Pancreas (tissue), 10 donors: ENCODE results near the gene RBP7. TPM values are rescaled to one million over a fixed set of nuclear protein-coding genes. Genes with fewer than 3 reads are reported as not detected.

Source experiments
- ATAC-seq, 4 donors: fragments of 200-7000 bp; cut with Tn5 transposase; one replicate each; pipeline versions ENCODE4 v1.8.0 to v1.9.1; 2020; ENCODE audit warnings: mild to moderate bottlenecking in 4 of 4, moderate library complexity in 4 of 4
- DNase-seq, 6 donors: peaks; one replicate each; pipeline ENCODE4 v3.0.0-alpha.2; 2020
- FAIRE-seq: peaks from 2 replicates; lab custom pipeline; 2012; peaks lifted over from hg19 to GRCh38; lab: Jason Lieb, UNC
- H3K27ac ChIP-seq, 4 donors: fragments of 200-600 bp; sonication (generic); 1 replicate in 3 of 4; 2 replicates in 1 of 4; pipeline versions ENCODE4 v1.5.0 to v1.8.0; 2020
- H3K27me3 ChIP-seq, 4 donors: fragments of 200-600 bp; one replicate each; pipeline ENCODE4 v1.8.0; 2021
- H3K36me3 ChIP-seq, 3 donors: fragments of 200-600 bp; sonication (generic) in 1 of 3; one replicate each; pipeline versions ENCODE4 v1.5.0 to v1.8.0; 2020 to 2021
- H3K4me1 ChIP-seq, 3 donors: fragments of 200-600 bp; one replicate each; pipeline ENCODE4 v1.8.0; 2021
- H3K4me3 ChIP-seq, 4 donors: fragments of 200-600 bp; sonication (generic) in 2 of 4; one replicate each; pipeline versions ENCODE4 v1.5.0 to v1.8.0; 2020 to 2021
- H3K9me3 ChIP-seq, 4 donors: fragments of 200-600 bp; one replicate each; pipeline ENCODE4 v1.8.0; 2021
- CTCF ChIP-seq, 4 donors: fragments of 200-600 bp; sonication (generic) in 3 of 4; IDR thresholded peaks; one replicate each; pipeline versions ENCODE4 v1.5.0 to v1.8.0; 2021; ENCODE audit warnings: antibody characterized with exemption in 4 of 4
- WGBS, 2 donors: extraction: QIAGEN DNeasy Blood & Tissue Kit; methylation state at CpG; one replicate each; pipeline ENCODE4 v1.1.7; 2013; 5-methylcytosine and 5-hydroxymethylcytosine counted together
- intact Hi-C, 3 donors: fragments of 100-400 bp; cut with DNase I; formaldehyde crosslinking; loops; one replicate each; pipeline versions ENCODE4 v1.11.1 to v1.14.2; 2022
- polyA plus RNA-seq, 2 donors: library from polyadenylated mRNA; stranded (reverse); fragments of 200-250 nt; gene quantifications; one replicate each; pipeline ENCODE4 v1.2.3, GENCODE V29; 2013
- total RNA-seq, 6 donors: library from RNA; stranded (reverse); fragmentation: NEBNext Ultra II Directional in 4 of 6; extraction: Animal tissue kit (Norgen Biotek cat#: 25700) in 4 of 6; gene quantifications; one replicate each; pipeline versions ENCODE4 v1.2.1 to v1.2.4, GENCODE V29; 2021 to 2023
- donor health status: healthy with polysubstance abuse.
- donor health status: DM: no; HTN: no; CAD: no; lungs with moderate emphysema.
- donor health status: DM: no; HTN: no; CAD: no.
- donor health status: control.
- donor health status: control.
- donor health status: Bipolar disorder and iron deficiency.
- donor health status: DM: yes; HTN: yes; CAD: no.
- donor health status: DM: no; HTN: no; CAD: no.
- donor health status: DM: no; HTN: no; CAD: no.
- donor health status: DM: yes; HTN: yes; CAD: no.

Gene RBP7
- total and polyA plus RNA-seq, 8 donors = 0.76 to 17.4 (median 2.5) TPM

GRCh38 chr1:10050611-10051010, 53.6 kb downstream of the RBP7 start:
- Histone ChIP-seq H3K27me3 (no peaks in the 10 kb centered on the region), H3K4me3 (no peak overlapping the region), H3K36me3 (no peaks in the 10 kb centered on the region), H3K27ac (no peak overlapping the region), H3K9me3 (no peaks in the 10 kb centered on the region), H3K4me1 (peaks cover 11 to 22% (median 17%) of the 10 kb centered on the region in 3 donors)
- DNase-seq = no peak
- intact Hi-C loops = no loop called here
- 67 to 70% methylated on average over 3 of the region's 3 CpGs for WGBS, 2 donors
- no peak for FAIRE-seq
- no peak for ATAC-seq
- no peak for TF ChIP-seq CTCF (IDR thresholded peaks at IDR 0.05)

- intact Hi-C loops = no loop called here
- FAIRE-seq (no peak), ATAC-seq (no peak), DNase-seq (no peak)
- no peak overlapping the region for H3K4me3 ChIP-seq
- H3K27me3 ChIP-seq = no peaks in the 10 kb centered on the region
- WGBS, 2 donors = 94 to 97% methylated on average over 1 of the region's 1 CpG
- H3K27ac ChIP-seq = no peak overlapping the region
- H3K4me1 ChIP-seq = peaks cover 10 to 22% (median 10%) of the 10 kb centered on the region in 3 donors
- H3K9me3 ChIP-seq = no peaks in the 10 kb centered on the region
- H3K36me3 ChIP-seq = no peaks in the 10 kb centered on the region
- TF ChIP-seq CTCF (IDR thresholded peaks at IDR 0.05) = no peak
Measured at GRCh38 chr1:10051656-10052055, 54.6 kb downstream of the RBP7 start.

- DNase-seq = no peak
- Histone ChIP-seq H3K27me3 (no peaks in the 10 kb centered on the region), H3K9me3 (no peaks in the 10 kb centered on the region), H3K27ac (no peak overlapping the region), H3K4me3 (no peak overlapping the region), H3K4me1 (peaks cover 10 to 20% (median 14%) of the 10 kb centered on the region in 3 donors), H3K36me3 (no peaks in the 10 kb centered on the region)
- intact Hi-C loops = no loop called here
- WGBS, 2 donors = 81 to 93% methylated on average over 4 of the region's 4 CpGs
- FAIRE-seq = no peak
- no peak for ATAC-seq
- TF ChIP-seq CTCF (IDR thresholded peaks at IDR 0.05) = no peak
Measured at GRCh38 chr1:10052347-10052746, 55.3 kb downstream of the RBP7 start.

GRCh38 chr1:10054465-10054864, 57.4 kb downstream of the RBP7 start:
- ATAC-seq (no peak), FAIRE-seq (no peak), DNase-seq (no peak)
- WGBS, 2 donors = 90 to 96% methylated on average over 2 of the region's 2 CpGs
- H3K36me3 ChIP-seq = no peaks in the 10 kb centered on the region
- H3K4me1 ChIP-seq = peaks cover 12 to 22% (median 14%) of the 10 kb centered on the region in 3 donors
- H3K27me3 ChIP-seq = no peaks in the 10 kb centered on the region
- no peak for TF ChIP-seq CTCF (IDR thresholded peaks at IDR 0.05)
- H3K27ac ChIP-seq = no peak overlapping the region
- intact Hi-C loops = no loop called here
- no peak overlapping the region for H3K4me3 ChIP-seq
- no peaks in the 10 kb centered on the region for H3K9me3 ChIP-seq

GRCh38 chr1:10056599-10056987, 59.6 kb downstream of the RBP7 start:
- no peak for DNase-seq
- no peaks in the 10 kb centered on the region for H3K9me3 ChIP-seq
- H3K36me3 ChIP-seq = no peaks in the 10 kb centered on the region
- no peak for TF ChIP-seq CTCF (IDR thresholded peaks at IDR 0.05)
- peaks cover 12 to 22% (median 14%) of the 10 kb centered on the region in 3 donors for H3K4me1 ChIP-seq
- ATAC-seq = peak; percentile 8 to 22 (median 13)
- peak overlapping the region in 3 of 4 donors; percentile 51 to 87 (median 83) for H3K27ac ChIP-seq
- no peak for FAIRE-seq
- H3K27me3 ChIP-seq = no peaks in the 10 kb centered on the region
- WGBS, 2 donors = 46 to 51% methylated on average over 4 of the region's 4 CpGs
- H3K4me3 ChIP-seq = no peak overlapping the region
- intact Hi-C loops = no loop called here
